Stimulated activated CD4-positive, alpha-beta T cell treated with anti-CD3 and anti-CD28 coated beads, Interleukin-2, amount 100 ng/mL, for 24 hours (primary cell): ENCODE measurements around the gene DNM3.

Experiments used
- DNase-seq, 2 donors: peaks; one replicate each; pipeline ENCODE4 v3.0.0-alpha.2; 2020

DNM3 gene

GRCh38 chr1:172120381-172120780 lies 279.1 kb downstream of the DNM3 start:
- no peak for DNase-seq

DNA sequence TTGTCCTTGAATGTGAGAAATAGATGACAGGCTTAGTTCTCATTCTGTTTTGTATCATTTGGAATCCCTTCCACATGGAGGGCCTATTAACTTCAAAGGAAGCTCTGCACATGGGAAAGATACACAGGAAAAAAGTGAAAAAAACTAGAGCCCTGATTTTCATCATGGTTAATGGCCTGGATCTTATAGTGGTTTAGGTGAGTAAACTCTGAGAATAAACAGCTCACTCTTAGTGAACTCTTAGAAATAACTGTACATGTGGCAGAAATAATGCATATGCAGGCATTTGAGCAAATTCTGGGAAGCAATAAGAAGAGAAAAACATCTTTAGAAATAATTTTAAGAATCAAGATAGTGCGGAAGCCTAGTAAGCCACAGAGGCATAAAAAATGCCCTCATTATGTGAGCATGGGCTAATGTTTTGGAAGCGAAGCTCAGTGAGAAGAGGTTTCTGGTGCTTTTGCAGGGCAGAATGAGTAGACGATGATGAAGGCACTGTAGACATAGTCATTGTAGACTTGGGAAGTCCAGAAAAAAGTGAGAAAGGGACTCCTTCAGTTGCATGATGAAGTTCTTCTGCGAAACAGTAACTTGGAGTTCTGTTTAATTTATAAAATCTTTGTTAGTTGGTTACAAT lies 279.9 kb downstream of the DNM3 start:
- DNase-seq: no peak

- no peak for DNase-seq
These were observed 281.1 kb downstream of the DNM3 start for GRCh38 chr1:172122381-172122780.

- DNase-seq: no peak
These were observed 284.0 kb downstream of the DNM3 start for GRCh38 chr1:172125250-172125649.

DNA sequence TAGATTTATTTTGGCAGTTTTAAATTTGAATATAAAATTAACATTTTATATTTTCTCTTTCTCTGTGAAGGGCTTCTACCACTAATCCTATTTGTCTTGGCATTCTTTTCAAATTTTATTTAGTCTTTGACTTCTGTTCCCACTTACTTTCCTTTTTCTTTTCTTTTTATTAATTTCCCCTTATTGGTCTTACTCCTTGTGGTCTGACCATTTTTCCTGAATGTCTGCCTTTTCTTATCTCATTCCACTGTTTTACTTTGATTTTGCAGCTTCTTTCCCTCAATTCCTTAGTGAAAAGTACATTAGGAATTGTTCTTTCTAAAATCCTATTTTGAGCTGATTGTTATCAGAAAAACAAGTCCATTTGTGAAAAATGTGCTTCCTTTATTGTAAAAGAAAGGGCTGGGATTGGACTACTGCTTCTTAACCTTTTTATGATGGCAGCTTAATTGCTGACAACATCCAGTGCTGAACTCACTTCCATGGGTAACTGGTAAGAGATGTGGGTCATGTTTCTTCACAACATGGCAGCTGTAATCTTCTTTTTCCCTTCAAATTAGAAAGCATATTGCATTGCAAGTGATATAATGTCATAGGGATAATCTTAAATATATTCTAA lies 284.6 kb downstream of the DNM3 start:
- DNase-seq: no peak

DNA sequence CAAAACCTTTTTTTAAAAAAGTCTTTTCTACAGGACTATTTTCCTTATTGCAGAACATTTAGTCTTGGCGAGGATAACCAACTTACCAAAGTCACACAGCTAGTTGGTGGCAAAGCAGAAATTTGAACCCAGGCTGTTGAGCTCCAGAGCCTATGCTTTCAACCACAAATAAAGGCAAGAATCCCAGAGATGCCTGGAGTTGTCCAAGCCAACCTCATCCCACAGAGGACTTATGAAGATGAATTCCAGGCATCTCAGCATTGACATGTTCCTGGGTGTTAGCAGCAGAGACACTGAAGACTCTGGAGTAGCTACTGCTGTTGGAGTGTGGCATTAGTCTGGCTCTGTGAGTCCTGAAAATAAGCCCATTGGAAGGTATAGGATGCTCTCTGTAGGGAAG lies 291.5 kb downstream of the DNM3 start:
- no peak for DNase-seq

DNA sequence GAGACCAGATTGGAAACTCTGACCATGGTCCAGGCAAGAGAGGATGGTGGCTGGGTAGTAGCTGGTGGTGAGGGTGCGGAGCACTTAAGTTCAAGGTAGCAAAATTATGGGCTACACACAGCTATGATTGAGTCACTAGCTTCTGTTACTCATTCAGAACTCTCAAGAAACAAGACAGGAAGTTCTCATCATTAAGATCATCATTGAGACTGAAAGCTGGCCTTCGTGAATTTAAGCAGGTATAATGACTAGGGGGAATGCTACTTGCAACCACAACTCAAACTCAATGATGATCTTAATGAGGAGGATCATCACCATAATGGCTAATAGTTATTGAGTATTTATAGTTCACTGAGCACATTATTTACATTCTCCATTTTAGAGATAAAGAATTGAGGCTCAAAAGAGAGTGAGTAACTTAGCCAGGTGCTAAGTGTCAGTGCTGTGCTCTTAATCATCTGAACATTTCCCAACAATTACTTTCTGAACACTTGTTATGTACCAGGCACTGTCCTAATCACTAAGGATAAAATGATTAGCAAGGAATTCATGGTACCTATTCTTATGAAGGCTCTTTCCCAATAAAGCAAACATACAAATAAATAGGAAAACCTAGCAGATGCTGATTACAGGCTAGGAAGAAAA lies 292.9 kb downstream of the DNM3 start:
- no peak for DNase-seq

DNA sequence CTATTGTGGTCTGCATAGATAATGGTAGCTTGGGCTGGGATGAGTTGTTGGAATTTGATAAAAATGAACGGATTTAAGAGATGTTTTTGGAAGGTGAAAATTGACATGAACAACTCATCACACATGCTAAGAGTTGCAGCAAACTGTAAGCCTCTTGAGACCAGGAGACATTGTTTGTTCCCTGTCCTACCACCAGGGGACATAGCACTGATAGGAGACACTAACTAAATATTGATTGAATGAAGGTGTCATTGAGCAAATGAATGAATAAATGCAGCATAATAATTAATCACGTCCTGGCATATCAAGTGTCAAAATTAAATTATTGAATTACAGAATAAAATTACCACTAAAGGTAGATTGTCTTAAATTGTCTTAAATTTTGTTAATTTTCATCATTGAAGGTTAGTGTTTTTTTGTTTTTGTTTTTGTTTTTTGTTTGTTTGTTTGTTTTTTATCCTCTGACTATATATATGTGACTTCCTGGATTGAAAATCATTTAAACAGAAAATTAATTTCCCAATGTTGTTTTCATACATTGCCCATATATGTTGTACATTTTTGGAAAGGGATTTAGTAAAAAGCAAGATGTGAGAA lies 293.9 kb downstream of the DNM3 start:
- DNase-seq: no peak

DNA sequence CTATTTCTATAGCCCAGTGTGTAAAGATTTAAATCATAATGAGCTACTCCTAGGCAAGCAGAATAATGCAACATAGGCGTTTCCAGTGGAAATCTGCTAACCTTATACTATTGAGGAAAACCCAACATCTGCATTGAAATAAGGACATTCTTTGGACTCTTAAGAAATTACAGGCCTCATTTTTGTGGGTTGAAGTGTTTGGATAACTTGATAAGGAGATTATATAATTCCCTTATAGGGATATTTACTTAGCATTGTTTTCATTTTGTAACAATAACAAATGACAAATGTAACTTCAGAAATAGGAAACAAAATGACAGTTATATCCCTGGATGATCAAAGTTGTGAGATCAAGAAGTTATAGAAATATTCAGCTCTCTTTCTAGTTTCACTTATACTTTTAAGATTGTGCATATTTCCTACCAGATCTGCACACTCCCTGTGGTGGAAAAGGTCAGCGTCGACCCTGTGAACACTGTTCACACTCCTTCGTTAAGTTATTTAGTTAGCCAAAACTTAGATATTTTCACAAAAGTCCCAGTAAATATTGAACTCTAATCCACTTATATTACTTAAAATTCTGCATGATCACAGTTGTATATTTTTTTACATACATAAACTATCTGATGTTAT lies 294.8 kb downstream of the DNM3 start:
- no peak for DNase-seq

GRCh38 chr1:172136925-172137324 lies 295.6 kb downstream of the DNM3 start:
- DNase-seq: no peak

- DNase-seq: no peak
These were observed 296.6 kb downstream of the DNM3 start for GRCh38 chr1:172137703-172138454.

- DNase-seq: no peak
These were observed 297.3 kb downstream of the DNM3 start for GRCh38 chr1:172138634-172139033.

DNA sequence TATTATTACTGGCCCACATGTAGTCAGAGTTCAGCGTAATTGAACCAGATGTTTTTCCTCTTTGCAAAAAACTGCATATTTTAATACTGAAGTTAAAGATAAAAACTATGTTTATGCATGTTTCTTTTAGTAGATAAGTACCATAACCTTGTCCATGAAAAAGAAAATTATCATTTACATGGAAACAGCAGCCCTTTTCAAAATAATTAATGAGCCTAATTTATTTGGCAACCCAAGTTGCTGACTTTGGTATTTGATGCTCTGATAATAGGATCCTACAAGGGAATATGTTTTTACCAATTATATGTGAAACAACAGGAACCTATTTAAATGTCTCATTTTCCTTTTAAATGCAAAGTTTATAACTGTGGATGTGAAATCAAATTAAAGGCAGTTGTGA lies 297.9 kb downstream of the DNM3 start:
- DNase-seq: no peak

GRCh38 chr1:172140072-172140471 lies 298.8 kb downstream of the DNM3 start:
- no peak for DNase-seq

DNA sequence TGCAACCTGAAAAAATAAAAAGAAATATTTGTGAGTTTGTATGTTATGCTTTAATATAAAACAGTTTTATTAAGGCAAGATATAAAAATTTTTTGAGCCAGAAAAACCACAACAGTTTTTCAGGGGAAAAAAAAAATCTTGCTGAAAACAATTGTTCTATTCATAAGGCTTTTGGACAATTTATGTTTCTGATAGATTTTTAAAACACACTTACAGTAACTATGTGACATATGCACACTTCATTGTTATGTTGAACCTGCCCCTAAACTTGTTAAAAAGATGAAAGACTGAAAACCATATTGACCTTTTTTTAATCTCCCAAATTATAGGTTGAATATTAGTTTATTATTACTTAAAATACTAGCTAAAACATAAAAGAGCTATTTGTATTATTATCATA lies 299.3 kb downstream of the DNM3 start:
- no peak for DNase-seq

DNA sequence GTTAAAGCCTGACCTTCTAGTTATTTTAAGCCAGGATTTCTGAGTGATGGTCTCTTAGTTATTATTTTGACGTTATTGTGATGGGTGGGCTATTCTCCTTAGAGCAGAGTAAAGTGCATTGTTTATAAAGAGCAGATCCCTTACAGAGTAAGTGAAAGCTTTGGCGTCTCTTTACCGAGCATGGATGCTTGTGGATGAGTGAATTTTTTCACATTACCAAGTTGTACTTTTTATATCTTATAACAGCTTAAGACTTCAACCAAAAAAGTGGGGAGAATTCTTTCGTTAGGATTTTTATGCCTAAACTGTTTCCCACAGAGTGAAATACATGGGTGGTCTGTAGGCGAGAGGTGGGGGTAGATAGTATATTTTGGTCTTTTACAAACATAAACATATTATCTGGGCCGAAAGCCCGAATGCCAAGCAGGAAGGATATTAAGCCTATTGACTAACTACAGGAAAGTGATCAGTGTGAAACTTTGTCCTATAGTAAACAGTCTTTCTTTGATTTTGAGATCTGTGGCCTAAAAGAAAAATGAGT lies 300.1 kb downstream of the DNM3 start:
- no peak for DNase-seq

- DNase-seq: no peak
These were observed 301.0 kb downstream of the DNM3 start for GRCh38 chr1:172142324-172142723.

DNA sequence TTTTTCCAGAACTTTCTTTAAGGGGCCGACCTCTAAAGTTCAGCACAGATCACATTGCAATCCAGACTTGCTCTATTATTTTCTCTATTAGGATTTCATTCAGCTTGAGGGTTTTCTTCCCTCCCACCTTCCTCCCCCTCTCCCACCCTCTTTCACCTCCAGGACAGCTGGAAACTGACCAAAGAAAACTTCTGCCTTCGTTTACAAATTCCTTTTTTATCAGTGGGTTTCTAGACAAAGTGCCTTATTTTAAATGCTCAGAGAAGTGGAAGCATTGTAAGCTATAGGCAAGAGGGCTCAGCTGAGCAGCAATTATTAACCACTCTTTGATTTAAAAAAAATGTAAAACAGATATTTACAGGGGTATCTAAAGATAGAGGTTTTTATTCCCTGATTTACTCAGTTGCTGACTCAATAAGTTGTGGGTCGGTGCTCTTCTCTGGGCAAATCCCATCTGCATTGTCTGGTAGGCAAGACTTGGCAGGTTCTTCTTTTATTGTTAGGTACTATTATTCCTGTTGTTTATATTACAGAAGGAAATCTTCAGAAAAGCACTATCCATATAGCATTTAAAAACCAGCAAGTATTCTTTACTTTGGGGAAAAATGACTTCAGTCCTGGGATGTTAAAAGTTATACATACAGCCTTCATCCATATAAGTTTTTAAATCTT lies 302.2 kb downstream of the DNM3 start:
- DNase-seq: no peak

GRCh38 chr1:172144445-172145061 lies 303.3 kb downstream of the DNM3 start:
- no peak for DNase-seq

GRCh38 chr1:172145231-172145651 lies 303.9 kb downstream of the DNM3 start:
- DNase-seq: no peak

DNA sequence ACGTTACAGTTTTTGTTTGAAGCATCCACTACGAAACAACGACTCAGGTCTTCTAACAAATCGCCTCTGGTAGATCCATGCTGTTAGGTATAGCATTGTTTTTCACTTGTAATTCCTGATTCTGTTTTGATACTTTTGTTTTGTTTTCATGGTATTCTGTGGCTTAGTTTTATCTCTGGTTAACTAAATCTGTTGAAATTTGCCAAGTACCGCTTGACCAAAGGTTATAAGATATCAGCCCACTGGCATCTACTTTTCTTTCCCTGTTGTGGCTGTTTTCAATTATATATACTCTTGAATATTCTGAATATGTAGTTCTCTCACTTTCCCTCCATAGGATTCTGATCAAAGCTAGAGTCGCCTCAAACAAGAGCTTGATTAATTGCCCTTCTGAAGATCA lies 304.4 kb downstream of the DNM3 start:
- DNase-seq: no peak
